Measurements from ENCODE around the gene TENT4A. TPM values are rescaled to one million over a fixed set of nuclear protein-coding genes. Genes with fewer than 3 reads are reported as not detected.

TENT4A gene
- total RNA-seq, 3 donors from 2014 or later, result 16.0 to 26.2 (median 16.3) TPM

DNA sequence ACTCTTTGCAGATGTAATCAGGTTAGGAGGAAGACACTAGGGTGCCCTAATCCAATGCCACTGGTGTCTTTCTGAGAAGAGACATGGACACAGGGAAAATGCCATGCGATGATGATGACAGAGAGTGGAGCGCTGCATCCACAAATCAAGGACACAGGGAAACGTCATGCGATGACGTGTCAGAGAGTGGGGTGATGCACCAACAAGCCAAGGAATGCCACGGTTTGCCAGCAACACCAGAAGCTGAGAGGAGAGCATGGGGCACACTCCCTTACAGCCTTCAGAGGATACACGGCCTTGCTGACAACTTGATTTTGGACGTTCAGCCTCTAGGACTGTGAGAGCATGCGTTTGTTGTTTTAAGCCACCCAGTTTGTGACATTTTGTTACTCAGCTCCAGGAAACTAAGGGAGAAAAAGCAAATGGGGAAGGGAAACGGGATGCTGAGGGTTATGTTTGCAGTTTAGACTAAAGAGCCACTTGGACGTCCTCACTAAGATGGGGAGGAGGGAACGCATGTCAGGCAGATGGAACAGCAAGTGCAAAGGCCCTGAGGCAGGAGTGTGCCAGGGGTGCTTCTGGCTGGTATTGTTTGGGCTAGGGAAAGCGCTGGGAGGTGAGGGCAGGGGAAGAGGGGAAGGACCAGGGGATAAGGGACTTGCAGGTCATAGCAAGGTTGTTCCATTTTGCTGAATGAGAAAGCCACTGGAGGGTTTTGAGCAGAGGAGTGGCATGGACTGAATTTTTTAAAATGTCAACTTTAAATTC, 2.5 kb upstream of the TENT4A start:
- intact Hi-C loops (cut with DNase I, micrococcal nuclease), result no loop called here
- Histone ChIP-seq H3K4me1 (ENCODE audit: low read depth) (peaks cover 8% of the 10 kb centered on the region), H3K36me3 (ENCODE audit: low read depth) (no peaks in the 10 kb centered on the region), H3K4me3 (no peak overlapping the region), H3K9me3 (no peaks in the 10 kb centered on the region)
- DNase-seq, result no peak
- TF ChIP-seq, protein P1, sequence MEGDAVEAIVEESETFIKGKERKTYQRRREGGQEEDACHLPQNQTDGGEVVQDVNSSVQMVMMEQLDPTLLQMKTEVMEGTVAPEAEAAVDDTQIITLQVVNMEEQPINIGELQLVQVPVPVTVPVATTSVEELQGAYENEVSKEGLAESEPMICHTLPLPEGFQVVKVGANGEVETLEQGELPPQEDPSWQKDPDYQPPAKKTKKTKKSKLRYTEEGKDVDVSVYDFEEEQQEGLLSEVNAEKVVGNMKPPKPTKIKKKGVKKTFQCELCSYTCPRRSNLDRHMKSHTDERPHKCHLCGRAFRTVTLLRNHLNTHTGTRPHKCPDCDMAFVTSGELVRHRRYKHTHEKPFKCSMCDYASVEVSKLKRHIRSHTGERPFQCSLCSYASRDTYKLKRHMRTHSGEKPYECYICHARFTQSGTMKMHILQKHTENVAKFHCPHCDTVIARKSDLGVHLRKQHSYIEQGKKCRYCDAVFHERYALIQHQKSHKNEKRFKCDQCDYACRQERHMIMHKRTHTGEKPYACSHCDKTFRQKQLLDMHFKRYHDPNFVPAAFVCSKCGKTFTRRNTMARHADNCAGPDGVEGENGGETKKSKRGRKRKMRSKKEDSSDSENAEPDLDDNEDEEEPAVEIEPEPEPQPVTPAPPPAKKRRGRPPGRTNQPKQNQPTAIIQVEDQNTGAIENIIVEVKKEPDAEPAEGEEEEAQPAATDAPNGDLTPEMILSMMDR (IDR thresholded peaks at IDR 0.05), result no peak
- ATAC-seq, result no peak

DNA sequence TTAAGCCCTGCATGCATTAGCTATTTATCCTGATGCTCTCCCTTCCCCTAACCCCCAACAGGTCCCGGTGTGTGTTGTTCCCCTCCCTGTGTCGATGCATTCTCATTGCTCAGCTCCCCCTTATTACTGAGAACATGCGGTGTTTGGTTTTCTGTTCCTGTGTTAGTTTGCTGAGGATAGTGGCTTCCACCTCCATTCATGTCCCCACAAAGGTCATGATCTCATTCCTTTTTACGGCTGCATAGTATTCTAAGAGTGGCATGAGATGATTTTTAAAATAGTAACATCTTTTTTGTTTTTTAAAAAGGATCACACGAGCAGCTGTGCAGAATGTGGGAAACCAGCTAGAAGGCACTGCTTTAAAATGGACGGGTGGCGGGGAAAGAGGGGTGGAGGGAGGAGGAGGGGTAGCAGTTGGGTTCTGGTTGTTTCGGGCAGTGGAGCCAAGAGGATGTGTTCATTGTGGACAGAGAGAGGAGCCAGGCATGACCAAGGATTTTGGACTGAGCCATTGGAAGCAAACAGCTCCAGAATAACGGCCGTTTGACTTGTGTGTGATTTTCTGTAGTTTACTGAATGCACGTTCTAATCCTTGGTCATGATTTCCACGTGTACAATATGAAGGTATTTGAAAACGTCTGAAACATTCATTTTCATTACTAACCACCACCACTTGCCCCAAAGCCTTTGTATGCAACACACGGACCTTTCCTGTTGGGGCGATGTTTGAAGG, 1.7 kb upstream of the TENT4A start:
- no peak for DNase-seq
- Histone ChIP-seq H3K4me3 (no peak overlapping the region), H3K36me3 (ENCODE audit: low read depth) (no peaks in the 10 kb centered on the region), H3K4me1 (ENCODE audit: low read depth) (peaks cover 15% of the 10 kb centered on the region), H3K9me3 (no peaks in the 10 kb centered on the region)
- intact Hi-C loops (cut with DNase I, micrococcal nuclease), result no loop called here
- TF ChIP-seq, protein P1 (IDR thresholded peaks at IDR 0.05), result no peak
- ATAC-seq, result no peak

DNA sequence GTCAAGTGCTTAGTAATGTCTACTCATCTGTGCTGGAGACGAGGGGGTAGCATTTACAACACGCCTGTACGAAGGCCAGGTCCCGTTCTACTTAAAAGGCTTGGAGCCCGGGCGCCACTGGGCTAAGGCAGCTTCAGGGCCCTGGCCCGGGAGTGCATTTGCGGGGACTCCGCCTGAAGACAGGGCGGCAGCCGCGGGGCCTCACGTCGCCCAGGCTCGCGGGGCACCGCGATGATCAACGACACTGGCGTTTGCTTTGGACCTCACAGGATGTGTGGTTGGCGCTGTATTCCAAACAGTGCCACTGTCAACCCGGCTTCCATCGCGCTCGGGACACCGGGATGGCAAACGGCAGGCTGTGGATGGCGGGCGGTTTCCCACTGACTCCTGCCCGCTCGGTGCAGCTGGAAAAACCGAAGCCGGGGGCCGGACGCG, 1.1 kb upstream of the TENT4A start:
- H3K4me1 ChIP-seq (ENCODE audit: low read depth), result peaks cover 18% of the 10 kb centered on the region
- intact Hi-C loops (cut with DNase I, micrococcal nuclease), result no loop called here
- TF ChIP-seq, protein P1 (IDR thresholded peaks at IDR 0.05), result no peak
- no peaks in the 10 kb centered on the region for H3K9me3 ChIP-seq
- ATAC-seq (peak; percentile 29), DNase-seq (peak; percentile 56 to 78 (median 76))
- peak overlapping the region; percentile 46 for H3K4me3 ChIP-seq
- no peaks in the 10 kb centered on the region for H3K36me3 ChIP-seq (ENCODE audit: low read depth)

DNA sequence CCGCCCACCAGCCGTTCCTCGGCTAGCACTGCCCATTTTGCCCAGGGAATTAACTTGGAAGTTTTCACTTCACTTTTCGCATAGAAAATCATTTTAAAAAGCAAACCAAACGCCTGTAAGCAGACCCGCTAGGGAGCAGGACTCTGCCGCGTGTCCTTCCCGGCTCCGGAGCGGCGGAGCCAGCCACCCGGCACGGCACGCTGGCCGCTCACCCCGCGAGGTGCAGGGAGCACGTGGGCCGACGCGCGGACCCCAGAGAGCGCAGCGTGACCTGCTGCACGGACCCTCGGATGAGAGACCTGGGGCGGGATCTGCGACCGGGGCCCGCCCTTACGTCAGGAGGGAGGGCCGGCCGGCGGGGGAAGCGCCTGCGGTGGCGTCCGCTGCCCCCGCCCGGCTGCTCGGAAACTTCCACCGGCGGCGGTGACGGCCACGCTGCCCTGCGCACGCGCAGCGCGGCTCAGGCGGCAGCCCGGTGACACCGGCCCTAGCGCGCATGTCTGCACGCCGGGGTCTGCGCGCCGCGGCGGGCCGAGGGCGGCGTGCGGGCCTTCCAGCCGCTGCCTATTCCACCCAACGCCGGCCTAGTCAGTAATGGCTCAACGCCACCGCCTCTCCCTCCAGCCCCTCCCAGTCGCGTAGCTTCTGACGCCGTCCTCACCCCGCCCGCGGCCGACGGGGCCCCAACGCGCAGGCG, 507 bp upstream of the TENT4A start:
- intact Hi-C loops (cut with DNase I, micrococcal nuclease), result no loop called here
- H3K4me1 ChIP-seq (ENCODE audit: low read depth), result peaks cover 21% of the 10 kb centered on the region
- H3K4me3 ChIP-seq, result peak overlapping the region; percentile 46
- no peaks in the 10 kb centered on the region for H3K36me3 ChIP-seq (ENCODE audit: low read depth)
- DNase-seq (peak; percentile 96 to 99 (median 98)), ATAC-seq (peak; percentile 91)
- TF ChIP-seq, protein P1 (IDR thresholded peaks at IDR 0.05), result no peak
- H3K9me3 ChIP-seq, result no peaks in the 10 kb centered on the region

DNA sequence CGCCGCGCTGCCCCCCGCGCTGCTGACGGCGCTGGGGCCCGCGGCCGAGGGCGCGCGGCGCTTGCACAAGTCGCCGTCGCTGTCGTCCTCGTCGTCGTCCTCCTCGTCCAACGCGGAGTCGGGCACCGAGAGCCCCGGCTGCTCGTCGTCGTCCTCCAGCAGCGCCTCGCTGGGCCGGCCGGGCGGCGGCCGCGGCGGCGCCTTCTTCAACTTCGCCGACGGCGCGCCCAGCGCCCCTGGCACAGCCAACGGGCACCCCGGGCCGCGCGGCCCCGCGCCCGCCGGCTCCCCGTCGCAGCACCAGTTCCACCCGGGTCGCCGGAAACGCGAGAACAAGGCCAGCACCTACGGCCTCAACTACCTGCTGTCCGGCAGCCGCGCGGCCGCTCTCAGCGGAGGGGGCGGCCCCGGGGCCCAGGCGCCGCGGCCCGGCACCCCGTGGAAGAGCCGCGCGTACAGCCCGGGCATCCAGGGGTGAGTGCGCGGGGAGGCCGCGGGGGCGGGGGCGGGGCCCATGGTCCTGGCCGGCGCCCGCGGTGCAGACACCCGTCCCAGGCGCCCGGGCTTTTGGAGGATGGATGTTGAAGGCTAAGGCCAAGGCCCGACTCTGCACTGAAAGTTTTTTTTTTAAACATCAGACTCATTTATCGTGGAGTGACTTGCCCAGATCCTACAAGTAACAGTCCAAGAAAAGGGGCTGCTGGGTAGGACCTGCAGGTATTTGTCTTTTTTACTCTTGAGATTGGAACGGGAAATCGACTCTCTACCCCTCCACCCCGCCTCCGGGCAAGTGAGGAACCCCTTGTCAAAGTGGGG, 1.2 kb downstream of the TENT4A start:
- DNase-seq (peak; percentile 37 to 73 (median 61)), ATAC-seq (no peak)
- intact Hi-C loops (cut with DNase I, micrococcal nuclease), result no loop called here
- TF ChIP-seq, protein P1 (IDR thresholded peaks at IDR 0.05), result no peak
- Histone ChIP-seq H3K4me1 (ENCODE audit: low read depth) (peaks cover 22% of the 10 kb centered on the region), H3K4me3 (peak overlapping the region; percentile 46), H3K36me3 (ENCODE audit: low read depth) (no peaks in the 10 kb centered on the region), H3K9me3 (no peaks in the 10 kb centered on the region)

All from mucosa of descending colon (tissue), 3 donors.